ENCODE results near the gene PHF21B. TPM values are rescaled to one million over a fixed set of nuclear protein-coding genes. Genes with fewer than 3 reads are reported as not detected.

The PHF21B gene
- polyA plus RNA-seq, 1 donor (not counting 4 experiments of a cell fraction or from before 2014, with no cell fraction given), result not detected

GRCh38 chr22:44944883-44945601, 64.8 kb downstream of the PHF21B start:
- dilution Hi-C loops (cut with MboI; ENCODE audit: extremely low pct_ligation_motif_present, low sequenced_read_pairs), result no loop called here
- H3K27me3 ChIP-seq (ENCODE audit: control insufficient read depth, extremely low read depth, insufficient read depth, low read length), result peaks cover 32% of the 10 kb centered on the region
- no peaks in the 10 kb centered on the region for H3K79me2 ChIP-seq (ENCODE audit: control insufficient read depth, insufficient read depth, low read length)

GRCh38 chr22:44943701-44944324, 66.0 kb downstream of the PHF21B start:
- no peak for TF ChIP-seq EZH2 (IDR thresholded peaks at IDR 0.05; ENCODE audit: low read length)
- TF ChIP-seq, protein P1, sequence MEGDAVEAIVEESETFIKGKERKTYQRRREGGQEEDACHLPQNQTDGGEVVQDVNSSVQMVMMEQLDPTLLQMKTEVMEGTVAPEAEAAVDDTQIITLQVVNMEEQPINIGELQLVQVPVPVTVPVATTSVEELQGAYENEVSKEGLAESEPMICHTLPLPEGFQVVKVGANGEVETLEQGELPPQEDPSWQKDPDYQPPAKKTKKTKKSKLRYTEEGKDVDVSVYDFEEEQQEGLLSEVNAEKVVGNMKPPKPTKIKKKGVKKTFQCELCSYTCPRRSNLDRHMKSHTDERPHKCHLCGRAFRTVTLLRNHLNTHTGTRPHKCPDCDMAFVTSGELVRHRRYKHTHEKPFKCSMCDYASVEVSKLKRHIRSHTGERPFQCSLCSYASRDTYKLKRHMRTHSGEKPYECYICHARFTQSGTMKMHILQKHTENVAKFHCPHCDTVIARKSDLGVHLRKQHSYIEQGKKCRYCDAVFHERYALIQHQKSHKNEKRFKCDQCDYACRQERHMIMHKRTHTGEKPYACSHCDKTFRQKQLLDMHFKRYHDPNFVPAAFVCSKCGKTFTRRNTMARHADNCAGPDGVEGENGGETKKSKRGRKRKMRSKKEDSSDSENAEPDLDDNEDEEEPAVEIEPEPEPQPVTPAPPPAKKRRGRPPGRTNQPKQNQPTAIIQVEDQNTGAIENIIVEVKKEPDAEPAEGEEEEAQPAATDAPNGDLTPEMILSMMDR (optimal IDR thresholded peaks at IDR 0.05 in 1 of 3, IDR thresholded peaks at IDR 0.05 in 1 of 3, conservative IDR thresholded peaks at IDR 0.05 in 1 of 3; ENCODE audit: extremely low read depth in 1 of 3, insufficient read depth in 2 of 3, low read length in 3 of 3), result no peak
- no peaks in the 10 kb centered on the region for H3K4me1 ChIP-seq (ENCODE audit: control insufficient read depth, extremely low read depth, insufficient read depth, low read length)
- H3K4me2 ChIP-seq (ENCODE audit: control insufficient read depth, extremely low read depth, insufficient read depth, low read depth, low read length), result no peak overlapping the region
- FAIRE-seq (no peak), DNase-seq (ENCODE audit: low read depth, low spot score) (no peak)
- no peaks in the 10 kb centered on the region for H4K20me1 ChIP-seq (ENCODE audit: control insufficient read depth, extremely low read depth, insufficient read depth, low read length)
- H3K27ac ChIP-seq (ENCODE audit: control insufficient read depth, insufficient read depth, low read length), result no peak overlapping the region
- no peak overlapping the region for H3K9ac ChIP-seq (ENCODE audit: control insufficient read depth, extremely low read depth, insufficient read depth, low read length)
- peaks cover 41% of the 10 kb centered on the region for H3K27me3 ChIP-seq (ENCODE audit: control insufficient read depth, extremely low read depth, insufficient read depth, low read length)
- H3K79me2 ChIP-seq (ENCODE audit: control insufficient read depth, insufficient read depth, low read length), result no peaks in the 10 kb centered on the region
- H2AFZ ChIP-seq (ENCODE audit: control insufficient read depth, low read length), result no peak overlapping the region
- dilution Hi-C loops (cut with MboI; ENCODE audit: extremely low pct_ligation_motif_present, low sequenced_read_pairs), result no loop called here
- H3K36me3 ChIP-seq (ENCODE audit: control insufficient read depth in 2 of 2, extremely low read depth in 1 of 2, insufficient read depth in 2 of 2, low read length in 2 of 2), result no peaks in the 10 kb centered on the region
- no peak overlapping the region for H3K4me3 ChIP-seq (ENCODE audit: control insufficient read depth in 2 of 3, extremely low read depth in 1 of 3, insufficient read depth in 2 of 3, low read depth in 1 of 3, low read length in 3 of 3)
- no peaks in the 10 kb centered on the region for H3K9me3 ChIP-seq (ENCODE audit: control insufficient read depth, low read depth, low read length)
- H3K9me1 ChIP-seq (ENCODE audit: control insufficient read depth, extremely low read depth, insufficient read depth, low read length), result no peaks in the 10 kb centered on the region

More at GRCh38 chr22:44944883-44945601, 64.8 kb downstream of the PHF21B start:
- H3K4me2 ChIP-seq (ENCODE audit: control insufficient read depth, extremely low read depth, insufficient read depth, low read depth, low read length), result no peak overlapping the region
- H3K4me3 ChIP-seq (ENCODE audit: control insufficient read depth in 2 of 3, extremely low read depth in 1 of 3, insufficient read depth in 2 of 3, low read depth in 1 of 3, low read length in 3 of 3), result no peak overlapping the region
- FAIRE-seq, result no peak
- H2AFZ ChIP-seq (ENCODE audit: control insufficient read depth, low read length), result no peak overlapping the region
- no peak for TF ChIP-seq EZH2 (IDR thresholded peaks at IDR 0.05; ENCODE audit: low read length)
- TF ChIP-seq, protein P1 (optimal IDR thresholded peaks at IDR 0.05 in 1 of 3, IDR thresholded peaks at IDR 0.05 in 1 of 3, conservative IDR thresholded peaks at IDR 0.05 in 1 of 3; ENCODE audit: extremely low read depth in 1 of 3, insufficient read depth in 2 of 3, low read length in 3 of 3), result no peak
- DNase-seq (ENCODE audit: low read depth, low spot score), result no peak
- H4K20me1 ChIP-seq (ENCODE audit: control insufficient read depth, extremely low read depth, insufficient read depth, low read length), result no peaks in the 10 kb centered on the region
- H3K9me3 ChIP-seq (ENCODE audit: control insufficient read depth, low read depth, low read length), result no peaks in the 10 kb centered on the region
- no peak overlapping the region for H3K27ac ChIP-seq (ENCODE audit: control insufficient read depth, insufficient read depth, low read length)
- no peaks in the 10 kb centered on the region for H3K36me3 ChIP-seq (ENCODE audit: control insufficient read depth in 2 of 2, extremely low read depth in 1 of 2, insufficient read depth in 2 of 2, low read length in 2 of 2)
- H3K9me1 ChIP-seq (ENCODE audit: control insufficient read depth, extremely low read depth, insufficient read depth, low read length), result no peaks in the 10 kb centered on the region
- no peaks in the 10 kb centered on the region for H3K4me1 ChIP-seq (ENCODE audit: control insufficient read depth, extremely low read depth, insufficient read depth, low read length)
- no peak overlapping the region for H3K9ac ChIP-seq (ENCODE audit: control insufficient read depth, extremely low read depth, insufficient read depth, low read length)

All from keratinocyte (primary cell).